Ovary (tissue), 9 donors: Measurements from ENCODE around the gene NGEF. TPM values are rescaled to one million over a fixed set of nuclear protein-coding genes. Genes with fewer than 3 reads are reported as not detected.

Experiments
- DNase-seq, 5 donors: peaks; one replicate each; pipeline ENCODE4 v3.0.0-alpha.2; 2019 to 2020
- H3K27ac ChIP-seq, 2 donors: fragments of 200-600 bp; one replicate each; pipeline versions ENCODE4 v1.5.1 to v1.8.0; 2019 to 2022
- H3K27me3 ChIP-seq: fragments of 200-600 bp; one replicate; pipeline ENCODE4 v1.8.0; 2022
- H3K36me3 ChIP-seq: fragments of 200-600 bp; sonication (generic); one replicate; pipeline ENCODE4 v1.5.1; 2019
- H3K4me1 ChIP-seq: one replicate; pipeline ENCODE4 v1.8.1; 2013; ENCODE audit warnings: mild to moderate bottlenecking, moderate library complexity; ENCODE audit not compliant: insufficient read depth
- H3K4me3 ChIP-seq: fragments of 200-600 bp; sonication (generic); one replicate; pipeline ENCODE4 v1.5.1; 2017
- H3K9me3 ChIP-seq, 2 donors: fragments of 200-600 bp in 1 of 2; sonication (generic) in 1 of 2; one replicate each; pipeline versions ENCODE4 v1.5.1 to v1.8.1; 2013 to 2019; ENCODE audit warnings: mild to moderate bottlenecking in 1 of 2, moderate library complexity in 1 of 2
- CTCF ChIP-seq, 3 donors: fragments of 450-650 bp in 2 of 3; fragments of 200-600 bp in 1 of 3; IDR thresholded peaks; one replicate each; pipeline versions ENCODE4 v1.5.1 to v1.8.0; 2016 to 2022; ENCODE audit warnings: antibody characterized with exemption in 3 of 3, mild to moderate bottlenecking in 1 of 3
- EP300 ChIP-seq: sonication (generic); formaldehyde crosslinking; IDR thresholded peaks from one replicate; pipeline ENCODE4 v1.6.1; 2017; ENCODE audit warnings: antibody characterized with exemption
- POLR2A ChIP-seq: fragments of 450-650 bp; IDR thresholded peaks from one replicate; pipeline ENCODE4 v1.6.1; 2017; ENCODE audit warnings: antibody characterized with exemption, mild to moderate bottlenecking, moderate library complexity
- WGBS, 3 donors: extraction: QIAGEN DNeasy Blood & Tissue Kit in 1 of 3; methylation state at CpG; one replicate each; pipeline versions ENCODE4 v1.1.5 to v1.1.7; 2013 to 2017; 5-methylcytosine and 5-hydroxymethylcytosine counted together
- intact Hi-C, 4 donors: fragments of 100-400 bp; cut with DNase I; formaldehyde crosslinking; loops; one replicate each; pipeline versions ENCODE4 v1.11.0 to v1.15.1; 2022 to 2023
- polyA plus RNA-seq, 2 donors: library from polyadenylated mRNA; stranded (reverse); fragments of 200-250 nt in 1 of 2; fragments of 350-450 nt in 1 of 2; fragmentation: Illumina TruSeq in 1 of 2; extraction: RNeasy Lipid Tissue Mini Kit (QIAGEN cat#74804) in 1 of 2; gene quantifications; one replicate each; pipeline ENCODE4 v1.2.3, GENCODE V29; 2013 to 2014
- total RNA-seq, 7 donors: library from RNA; depleted of rRNA in 2 of 7; stranded (reverse); fragments of >200 nt in 2 of 7; fragmentation: NEBNext Ultra II Directional in 3 of 7; extraction: Animal tissue kit (Norgen Biotek cat#: 25700) in 3 of 7; gene quantifications; one replicate each; pipeline versions ENCODE4 v1.1.0 to v1.2.4, GENCODE V29; 2016 to 2023
- donor health status: DM: no; HTN: no; CAD: no; lungs with moderate emphysema.
- donor health status: DM: no; HTN: no; CAD: no.
- donor health status: Bipolar disorder and iron deficiency.
- donor health status: DM: yes; HTN: yes; CAD: no.
- donor health status: DM: no; HTN: no; CAD: no.
- donor health status: DM: yes; HTN: yes; CAD: no.

The NGEF gene
- total and polyA plus RNA-seq, 9 donors, result 0.18 to 3.1 (median 0.80) TPM

GRCh38 chr2:232842689-232843088, 170.4 kb downstream of the NGEF start:
- no peak for DNase-seq
- Histone ChIP-seq H3K4me3 (no peak overlapping the region), H3K36me3 (no peaks in the 10 kb centered on the region), H3K27me3 (no peaks in the 10 kb centered on the region), H3K27ac (no peak overlapping the region), H3K4me1 (no peaks in the 10 kb centered on the region), H3K9me3 (no peaks in the 10 kb centered on the region)
- intact Hi-C loops, result no loop called here
- TF ChIP-seq POLR2A, result no peak
- TF ChIP-seq CTCF (IDR thresholded peaks at IDR 0.05), result no peak
- no peak for TF ChIP-seq EP300
- 43 to 76% (median 68%) methylated on average over 2 of the region's 2 CpGs for whole genome bisulfite sequencing, 3 donors

- no peak for DNase-seq
- Histone ChIP-seq H3K9me3 (no peaks in the 10 kb centered on the region), H3K4me3 (no peak overlapping the region), H3K27ac (no peak overlapping the region), H3K4me1 (no peaks in the 10 kb centered on the region), H3K36me3 (no peaks in the 10 kb centered on the region), H3K27me3 (no peaks in the 10 kb centered on the region)
- TF ChIP-seq EP300 (no peak), CTCF (IDR thresholded peaks at IDR 0.05) (no peak), POLR2A (no peak)
- 55 to 61% (median 57%) methylated on average over 9 of the region's 9 CpGs for WGBS, 3 donors
- intact Hi-C loops, result no loop called here
Measured at GRCh38 chr2:232839411-232840079, 173.5 kb downstream of the NGEF start.

- no peak overlapping the region for H3K27ac ChIP-seq
- no peaks in the 10 kb centered on the region for H3K36me3 ChIP-seq
- DNase-seq, result no peak
- WGBS, 3 donors, result 76 to 82% (median 81%) methylated on average over 2 of the region's 2 CpGs
- H3K4me3 ChIP-seq, result no peak overlapping the region
- no peaks in the 10 kb centered on the region for H3K4me1 ChIP-seq
- no peak for TF ChIP-seq CTCF (IDR thresholded peaks at IDR 0.05)
- no peak for TF ChIP-seq EP300
- no peak for TF ChIP-seq POLR2A
- H3K9me3 ChIP-seq, result no peaks in the 10 kb centered on the region
- no peaks in the 10 kb centered on the region for H3K27me3 ChIP-seq
- intact Hi-C loops, result no loop called here
Measured at GRCh38 chr2:232838406-232838874, 174.6 kb downstream of the NGEF start.

GRCh38 chr2:232836934-232837333, 176.1 kb downstream of the NGEF start:
- H3K4me3 ChIP-seq, result no peak overlapping the region
- intact Hi-C loops, result no loop called here
- DNase-seq, result no peak
- 87 to 96% (median 91%) methylated on average over 4 of the region's 4 CpGs for WGBS, 3 donors
- H3K27ac ChIP-seq, result no peak overlapping the region
- H3K36me3 ChIP-seq, result no peaks in the 10 kb centered on the region
- H3K4me1 ChIP-seq, result no peaks in the 10 kb centered on the region
- no peaks in the 10 kb centered on the region for H3K27me3 ChIP-seq
- no peak for TF ChIP-seq CTCF (IDR thresholded peaks at IDR 0.05)
- no peak for TF ChIP-seq EP300
- no peak for TF ChIP-seq POLR2A
- no peaks in the 10 kb centered on the region for H3K9me3 ChIP-seq
